Retina (tissue), 1 donor: ENCODE data around the gene KLHL11.
"Not testable (repeated sequence)": the region's sequence is repeated elsewhere in the genome, so short reads cannot be mapped to it uniquely, and the experiment has no call there.

Source experiments
- DNase-seq: peaks from one replicate; pipeline ENCODE4 v3.0.0-alpha.2; 2016

The KLHL11 gene

DNA sequence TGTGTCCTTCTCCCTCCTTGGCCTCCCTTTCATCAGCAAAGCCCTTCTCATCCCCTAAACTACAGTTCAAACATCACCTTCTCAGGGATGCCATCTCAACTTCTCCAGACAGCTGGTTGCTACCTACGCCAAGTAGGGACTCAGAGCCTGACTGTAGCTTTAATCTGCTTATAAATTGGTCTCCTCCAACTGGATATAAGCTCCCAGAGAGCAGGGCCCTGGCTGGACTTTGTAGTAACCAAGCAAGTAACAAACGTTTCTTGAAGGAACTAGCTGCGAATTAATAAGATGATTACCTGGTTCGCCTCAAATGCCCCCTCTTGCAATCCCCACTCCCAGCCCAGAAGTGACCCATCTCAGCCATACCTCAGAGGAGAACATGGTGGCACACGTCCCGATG is 17.5 kb upstream of the KLHL11 start:
- DNase-seq = no peak

DNA sequence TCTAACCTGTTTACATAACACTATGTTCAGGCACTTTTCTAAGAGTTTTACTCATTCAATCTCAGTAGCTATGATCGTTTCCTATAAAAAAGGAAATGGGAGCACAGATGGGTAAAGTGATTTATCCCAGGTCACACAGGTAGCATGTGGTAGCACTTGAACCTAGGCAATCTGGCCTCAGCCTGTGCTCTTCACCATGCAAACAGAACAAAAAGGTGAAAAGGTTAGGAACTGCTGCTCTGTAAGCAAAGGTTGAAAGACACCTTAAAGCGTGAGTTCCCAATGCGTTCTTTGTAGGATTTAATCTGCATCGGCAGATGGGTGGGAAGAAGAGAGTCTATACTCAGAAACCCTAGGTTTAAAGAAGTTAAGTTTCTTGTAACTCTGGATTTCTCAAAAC is 14.9 kb upstream of the KLHL11 start:
- DNase-seq = no peak

DNA sequence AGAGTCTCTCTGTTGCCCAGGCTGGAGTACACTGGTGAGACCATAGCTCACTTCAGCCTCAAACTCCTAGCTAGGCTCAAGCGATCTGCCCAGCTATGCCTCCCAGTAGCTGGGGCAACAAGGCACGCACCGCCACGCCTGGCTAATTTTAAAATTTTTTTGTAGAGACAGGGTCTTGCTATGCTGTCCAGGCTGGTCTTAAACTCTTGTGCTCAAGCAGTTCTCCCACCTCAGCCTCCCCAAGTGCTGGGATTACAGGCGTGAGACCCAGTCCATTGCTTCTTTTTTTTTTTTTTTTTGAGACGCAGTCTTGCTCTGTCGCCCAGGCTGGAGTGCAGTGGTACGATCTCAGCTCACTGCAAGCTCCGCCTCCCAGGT is 9.1 kb upstream of the KLHL11 start:
- not testable (repeated sequence) for DNase-seq

DNA sequence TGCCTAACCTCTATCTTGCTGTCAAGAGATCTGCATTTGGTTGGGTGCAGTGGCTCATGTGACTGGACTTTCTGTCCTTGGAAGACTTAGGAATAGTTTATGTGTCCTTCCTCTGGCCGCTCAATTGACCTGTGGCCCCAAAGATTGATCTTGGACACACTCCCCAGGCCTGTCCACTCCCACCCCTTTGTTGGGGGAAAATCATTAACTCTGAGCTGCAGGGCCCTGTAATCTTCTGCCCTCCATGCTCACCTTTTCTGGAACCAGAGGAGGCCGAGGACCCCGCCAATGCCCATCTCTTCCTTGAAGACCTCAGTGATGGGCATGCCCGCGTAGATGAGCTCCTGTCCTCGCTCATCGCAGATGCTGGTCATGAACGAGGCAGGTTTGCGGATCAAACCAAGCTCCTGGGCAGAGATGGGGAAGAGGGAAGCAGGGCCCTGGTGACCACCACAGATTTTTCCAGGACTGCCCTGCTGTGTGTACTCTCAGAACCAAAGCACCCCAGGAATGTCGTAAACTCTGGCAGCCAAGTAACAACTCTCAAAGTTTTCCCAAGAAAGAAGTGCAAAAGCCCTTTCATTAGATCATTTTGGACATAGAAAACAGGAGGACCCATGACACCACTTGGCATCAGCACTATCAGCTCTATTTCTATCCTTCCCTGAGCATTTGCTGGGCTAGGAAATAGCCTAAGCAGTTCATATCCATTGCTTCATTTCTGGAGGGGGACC is 8.5 kb upstream of the KLHL11 start:
- DNase-seq = no peak

DNA sequence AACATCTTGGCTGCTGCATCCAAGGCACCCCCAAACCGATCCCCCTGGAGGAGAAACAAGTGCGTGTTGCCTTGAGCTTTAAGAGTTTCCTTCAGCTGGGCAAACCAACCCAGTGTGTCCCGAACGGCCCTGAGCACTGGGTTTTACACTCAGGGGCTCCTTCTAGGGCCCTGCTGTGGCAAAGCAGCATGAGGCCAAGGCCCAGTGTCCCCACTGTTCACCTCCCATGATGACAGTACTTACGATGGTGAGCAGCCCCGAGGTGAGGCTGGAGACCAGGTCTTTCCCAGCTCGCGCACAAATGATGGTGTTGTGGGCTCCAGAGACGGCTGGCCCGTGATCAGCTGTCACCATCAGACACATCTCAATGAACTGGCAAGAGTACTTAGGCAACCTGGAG is 6.6 kb upstream of the KLHL11 start:
- no peak for DNase-seq

DNA sequence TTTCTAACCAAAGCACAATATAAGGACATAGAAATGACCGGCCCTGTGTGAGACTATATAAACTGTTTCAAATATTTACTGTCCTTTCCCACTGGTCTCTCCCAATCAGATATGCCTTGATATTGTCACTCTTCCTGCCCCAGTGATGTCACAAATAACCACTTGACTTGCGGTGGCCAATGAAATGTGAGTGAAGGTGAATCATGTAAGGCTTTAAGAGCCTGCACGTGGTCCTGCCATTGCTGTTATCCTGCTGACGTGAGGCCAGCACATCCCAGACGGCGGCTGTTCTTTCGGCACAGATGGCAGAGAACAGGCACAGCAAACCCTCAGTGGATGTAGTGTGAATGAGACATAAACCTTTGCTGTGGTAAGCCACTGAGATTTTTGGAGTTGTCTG is 5.4 kb upstream of the KLHL11 start:
- no peak for DNase-seq

DNA sequence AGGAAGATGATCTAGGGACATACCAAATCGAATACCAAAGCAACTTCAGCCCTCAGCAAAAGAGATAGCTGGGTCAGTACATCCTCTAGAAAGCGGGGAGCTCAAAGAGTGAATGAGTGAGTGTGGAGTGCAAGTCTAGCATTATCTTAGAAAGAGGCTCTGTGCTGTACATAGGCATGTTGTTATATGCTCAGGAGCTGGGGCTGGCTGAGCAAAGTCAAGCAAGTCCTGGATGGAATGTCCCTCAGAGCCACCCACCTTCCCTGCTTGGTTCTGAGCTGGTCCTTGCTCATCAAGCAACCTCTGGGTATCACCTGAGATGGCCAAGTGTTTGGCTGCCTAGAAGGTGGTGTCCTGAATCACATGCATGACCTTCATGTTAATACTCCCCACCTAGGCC is 4.9 kb upstream of the KLHL11 start:
- no peak for DNase-seq

DNA sequence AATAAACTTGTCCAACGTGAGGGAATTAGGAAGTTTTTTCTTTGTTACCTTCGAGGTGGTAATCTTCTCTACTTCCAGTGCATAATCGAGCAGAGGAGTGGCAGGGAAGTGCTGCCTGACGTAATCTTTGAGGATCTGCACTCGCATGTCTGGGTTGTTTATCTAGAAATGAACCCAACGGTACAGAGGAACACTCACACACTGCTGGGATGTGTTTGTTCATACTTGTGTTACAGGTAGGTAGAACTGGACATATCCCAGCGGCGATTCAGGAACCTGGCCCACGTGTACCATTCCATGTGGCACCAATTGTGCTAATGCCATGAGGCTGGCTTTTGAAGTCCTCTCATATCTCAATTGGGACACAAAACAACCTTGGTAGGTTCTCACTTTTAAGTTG is 4.2 kb upstream of the KLHL11 start:
- no peak for DNase-seq

DNA sequence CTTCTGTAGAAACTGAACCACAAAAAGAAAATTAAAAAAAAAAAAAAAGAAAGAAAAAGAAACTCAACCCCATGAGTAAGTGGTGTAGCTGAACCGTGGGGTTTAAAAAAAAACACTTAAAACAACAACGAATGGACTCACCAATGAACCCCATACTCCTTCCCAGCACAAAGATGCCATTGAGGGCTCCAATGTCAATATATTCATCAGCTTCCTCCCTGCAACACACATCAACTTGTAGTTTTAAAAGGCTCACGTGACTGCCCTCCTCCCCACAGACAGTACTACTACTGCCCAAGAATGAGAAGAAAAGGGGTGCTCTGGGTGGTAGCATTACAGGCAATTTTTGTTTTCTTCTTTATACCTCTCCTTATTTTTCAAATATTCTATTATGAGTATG is 3.3 kb upstream of the KLHL11 start:
- DNase-seq = no peak

DNA sequence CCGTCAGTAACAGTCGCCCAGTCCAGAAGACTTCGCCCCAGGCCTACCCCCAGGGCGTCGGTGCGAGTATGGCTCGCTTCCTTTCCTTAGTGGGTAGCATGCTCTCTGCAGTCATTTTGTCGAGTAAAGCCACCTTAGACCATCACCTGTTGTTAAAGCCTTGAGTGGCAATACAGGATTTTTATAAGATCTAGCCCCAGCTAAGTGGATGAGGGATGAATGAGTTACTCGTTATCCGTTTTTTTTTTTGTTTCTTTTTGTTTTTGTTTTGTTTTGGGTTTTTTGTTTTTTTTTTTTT is 322 bp upstream of the KLHL11 start:
- DNase-seq = no peak

DNA sequence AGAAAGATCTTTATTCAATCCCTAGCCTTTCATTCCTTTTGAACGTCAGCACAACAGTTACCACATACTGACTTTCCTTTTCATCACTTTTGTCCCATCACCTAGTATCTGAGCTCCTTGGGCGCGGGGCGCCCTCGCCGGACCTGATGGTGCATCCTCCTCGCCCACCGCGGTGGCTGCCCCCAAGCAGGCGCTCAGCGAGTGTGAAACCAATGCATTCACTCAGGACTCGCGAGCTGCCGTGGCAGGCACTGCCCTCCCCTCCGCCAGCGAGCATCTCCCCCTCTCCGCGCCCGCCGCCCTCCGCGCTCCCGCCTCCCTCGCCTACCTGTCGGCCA is 756 bp downstream of the KLHL11 start:
- no peak for DNase-seq

DNA sequence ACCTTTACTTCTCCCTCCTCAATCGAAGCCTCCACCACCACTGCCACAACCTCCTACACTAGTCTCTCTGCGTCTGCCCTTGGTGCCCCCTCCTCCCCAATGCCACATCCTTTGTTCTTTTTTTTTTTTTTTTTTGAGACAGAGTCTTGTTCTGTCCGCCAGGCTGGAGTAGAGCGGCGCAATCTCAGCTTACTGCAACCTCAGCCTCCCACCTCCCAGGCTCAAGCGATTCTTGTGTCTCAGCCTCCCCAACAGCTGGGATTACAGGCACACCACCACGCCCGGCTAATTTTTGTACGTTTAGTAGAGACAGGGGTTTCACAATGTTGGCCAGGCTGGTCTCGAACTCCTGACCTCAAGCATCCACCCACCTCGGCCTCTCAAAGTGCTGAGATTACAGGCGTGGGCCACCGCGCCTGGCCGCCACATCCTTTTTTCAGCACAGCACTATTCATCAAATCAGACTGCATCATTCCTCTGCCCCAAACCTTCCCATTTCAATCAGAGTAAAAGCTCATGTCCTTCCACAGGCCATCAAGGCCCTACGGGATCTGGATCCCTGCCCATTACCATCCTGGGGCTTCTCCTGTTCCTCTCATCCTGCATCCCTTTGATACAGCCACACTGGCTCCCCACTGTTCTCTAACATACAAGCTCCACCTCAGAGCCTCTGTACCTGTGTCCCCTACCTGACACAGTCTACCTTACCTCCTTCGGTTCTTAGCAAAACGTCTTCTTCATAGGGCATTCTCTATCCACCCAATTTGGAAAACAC is 2.0 kb downstream of the KLHL11 start:
- DNase-seq = peak; percentile 12

DNA sequence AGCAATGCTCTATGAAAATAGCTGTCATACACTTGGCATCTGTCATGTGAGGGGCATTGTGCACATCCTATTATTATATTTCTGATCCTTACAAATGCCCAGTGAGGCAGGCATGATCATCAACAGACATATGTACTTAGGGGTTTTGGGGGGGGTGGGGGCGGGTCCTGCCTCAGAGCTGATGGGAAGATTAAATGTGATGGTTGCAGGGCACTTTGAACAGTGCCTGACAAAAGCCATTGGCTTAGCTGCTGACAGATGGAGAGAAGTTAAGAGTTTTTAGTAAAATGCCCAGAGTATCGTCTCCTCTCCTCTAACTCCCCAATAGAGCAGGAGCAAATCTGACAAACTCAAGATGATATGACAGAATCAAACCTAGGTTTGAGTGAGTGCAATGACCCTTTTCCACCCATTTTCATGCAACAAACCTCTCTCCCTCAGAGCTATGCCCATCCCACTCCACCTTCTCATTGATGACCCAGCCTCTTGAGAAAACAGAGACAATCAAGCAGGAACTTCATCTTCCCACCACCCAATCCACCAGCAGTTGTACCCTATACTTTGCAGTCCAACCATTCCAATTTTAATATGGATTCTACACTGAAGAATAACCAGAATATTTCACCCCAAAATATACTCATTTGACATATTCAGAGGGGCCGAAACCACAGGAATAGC is 4.8 kb downstream of the KLHL11 start:
- no peak for DNase-seq

DNA sequence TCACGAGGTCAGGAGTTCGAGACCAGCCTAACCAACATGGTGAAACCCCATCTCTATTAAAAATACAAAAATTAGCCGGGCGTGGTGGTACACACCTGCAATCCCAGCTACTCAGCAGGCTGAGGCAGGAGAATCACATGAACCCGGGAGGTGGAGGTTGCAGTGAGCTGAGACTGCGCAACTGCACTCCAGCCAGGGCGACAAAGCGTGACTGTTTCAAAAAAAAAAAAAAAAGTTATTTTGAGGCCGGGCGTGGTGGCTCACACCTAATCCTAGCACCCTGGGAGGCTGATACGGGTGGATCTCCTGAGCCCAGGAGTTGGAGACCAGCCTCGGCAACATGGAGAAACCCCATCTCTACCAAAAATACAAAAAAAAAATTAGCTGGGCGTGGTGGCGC is 13.8 kb downstream of the KLHL11 start:
- DNase-seq = not testable (repeated sequence)

DNA sequence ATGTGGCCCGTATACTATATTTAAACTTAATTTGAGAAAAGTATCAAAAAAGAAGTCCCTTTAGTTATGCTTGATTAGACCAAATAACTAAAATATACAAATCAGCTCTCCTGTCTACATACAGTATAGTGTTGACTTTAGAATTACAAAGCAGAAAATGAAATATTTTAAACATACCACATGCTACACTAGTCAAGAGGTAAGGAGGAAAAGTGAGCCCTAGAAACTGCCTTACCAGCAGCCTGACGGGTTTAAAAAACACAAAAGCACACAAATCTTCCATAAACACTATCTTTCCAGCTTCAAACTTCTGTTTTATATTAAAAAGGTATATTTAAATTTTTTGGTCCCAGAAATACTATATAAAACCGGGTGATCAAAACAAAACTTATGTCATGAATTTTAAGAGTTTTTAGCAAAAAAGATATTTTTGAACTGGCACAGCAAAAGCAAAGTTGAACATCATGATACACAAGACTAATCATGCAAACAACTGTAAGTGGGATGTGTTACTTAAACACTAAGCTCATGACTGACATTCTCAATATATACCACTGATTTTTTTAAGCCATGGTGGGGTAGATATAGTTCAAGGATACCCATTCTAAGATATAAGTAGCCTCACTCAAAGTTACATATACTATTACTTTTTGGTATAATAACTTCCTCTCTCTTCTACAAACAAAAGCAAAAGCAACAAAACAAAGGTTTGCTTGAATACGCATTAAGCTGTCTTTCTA is 15.8 kb downstream of the KLHL11 start:
- DNase-seq = no peak

DNA sequence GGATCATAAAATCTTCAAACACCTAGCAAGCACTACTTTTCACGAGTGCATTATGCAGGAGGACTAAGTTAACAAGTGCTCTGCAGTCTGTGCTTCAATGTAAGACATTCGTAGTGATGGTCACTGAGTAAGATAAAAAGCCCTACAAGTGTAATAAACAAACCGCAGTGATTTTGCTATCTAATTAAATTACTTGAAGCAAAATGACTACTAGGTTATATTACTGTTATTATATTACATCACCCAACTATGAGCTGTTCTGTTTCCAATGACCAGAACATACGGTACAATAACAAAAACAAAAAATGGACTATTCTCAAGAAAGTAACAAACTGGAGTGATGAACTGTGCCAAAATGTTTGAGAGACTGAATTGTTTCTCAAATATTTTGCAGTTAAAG is 16.4 kb downstream of the KLHL11 start:
- DNase-seq = no peak

DNA sequence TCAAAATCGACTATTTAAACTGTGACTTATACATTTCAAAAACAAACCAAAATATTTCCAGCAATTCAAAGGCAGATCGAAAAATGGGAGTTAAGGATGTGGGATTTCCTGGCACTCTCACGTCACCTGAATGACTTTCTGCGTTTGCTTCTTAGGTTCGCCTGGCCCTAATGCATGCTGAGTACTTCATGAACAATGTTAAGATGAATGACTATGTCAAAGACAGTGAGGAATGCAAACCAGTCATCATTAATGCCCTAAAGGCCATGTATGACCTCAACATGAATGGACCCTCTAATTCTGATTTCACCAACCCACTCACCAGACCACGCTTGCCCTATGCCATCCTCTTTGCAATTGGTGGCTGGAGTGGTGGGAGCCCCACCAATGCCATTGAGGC is 20.3 kb downstream of the KLHL11 start:
- DNase-seq = no peak

DNA sequence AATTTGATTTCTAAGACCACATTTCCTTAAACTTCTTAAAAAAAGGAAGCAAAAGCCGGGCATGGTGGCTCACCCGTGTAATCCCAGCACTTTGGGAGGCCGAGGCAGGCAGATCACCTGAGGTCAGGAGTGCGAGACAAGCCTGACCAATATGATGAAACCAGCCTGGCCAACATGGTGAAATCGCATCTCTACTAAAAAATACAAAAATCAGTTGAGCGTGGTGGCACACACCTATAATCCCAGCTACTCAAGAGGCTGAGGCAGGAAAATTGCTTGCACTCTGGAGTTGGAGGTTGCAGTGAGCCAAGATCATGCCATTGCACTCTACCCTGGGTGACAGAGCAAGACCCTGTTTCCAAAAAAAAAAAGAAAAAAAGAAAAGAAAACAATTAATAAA is 24.4 kb downstream of the KLHL11 start:
- DNase-seq = not testable (repeated sequence)

DNA sequence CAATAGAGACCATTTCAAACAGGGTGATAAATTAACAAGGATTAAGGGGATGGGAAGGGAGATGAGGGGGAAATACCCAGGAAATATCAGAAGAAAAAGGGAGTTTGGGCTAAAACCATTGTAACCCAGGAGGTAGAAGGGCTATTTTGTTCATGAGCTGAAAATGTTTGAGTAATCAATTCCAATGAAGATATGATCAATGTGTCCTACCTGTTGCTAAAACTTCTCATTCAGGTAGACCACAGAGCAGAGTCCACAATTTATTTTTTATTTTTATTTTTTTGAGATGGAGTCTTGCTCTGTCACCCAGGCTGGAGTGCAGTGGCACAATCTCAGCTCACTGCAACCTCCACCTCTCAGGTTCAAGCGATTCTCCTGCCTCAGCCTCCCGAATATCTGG is 25.8 kb downstream of the KLHL11 start:
- DNase-seq = not testable (repeated sequence)

DNA sequence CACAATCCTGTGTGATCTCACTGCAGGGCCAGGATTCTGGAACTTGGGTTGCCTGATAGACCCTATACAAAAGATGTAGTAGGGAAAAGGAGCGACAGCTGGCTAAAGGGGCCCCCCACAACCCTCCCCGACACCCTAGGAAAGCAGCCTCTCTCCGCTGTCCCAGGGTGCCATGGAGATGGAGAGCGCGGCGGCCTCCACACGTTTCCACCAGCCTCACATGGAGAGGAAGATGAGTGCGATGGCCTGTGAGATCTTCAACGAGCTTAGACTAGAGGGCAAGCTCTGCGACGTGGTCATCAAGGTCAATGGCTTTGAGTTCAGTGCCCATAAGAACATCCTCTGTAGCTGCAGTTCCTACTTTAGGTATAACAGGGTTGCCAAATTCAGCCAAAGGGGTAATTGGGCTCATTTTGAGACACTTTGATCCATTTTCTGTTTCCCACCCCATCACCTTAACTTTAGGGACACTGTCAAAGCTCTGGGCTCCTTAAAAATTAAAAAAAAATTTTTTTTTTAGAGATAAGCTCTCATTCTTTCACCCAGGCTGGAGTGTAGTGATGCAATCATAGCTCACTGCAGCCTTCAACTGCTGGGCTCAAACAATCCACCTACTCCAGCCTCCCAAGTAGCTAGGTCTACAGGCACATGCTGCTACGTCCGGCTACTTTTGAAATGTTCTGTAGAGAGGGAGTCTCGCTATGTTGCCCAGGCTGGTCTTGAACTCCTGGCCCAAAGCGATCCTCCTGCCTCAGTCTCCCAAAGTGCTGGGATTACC is 27.3 kb downstream of the KLHL11 start, which contains the start of gene KLHL10:
Gene KLHL10, plus strand, starts transcription at position 65 of the 778 bp plus-strand sequence. Its CDS starts 108 bp downstream, at position 173.
- no peak for DNase-seq

DNA sequence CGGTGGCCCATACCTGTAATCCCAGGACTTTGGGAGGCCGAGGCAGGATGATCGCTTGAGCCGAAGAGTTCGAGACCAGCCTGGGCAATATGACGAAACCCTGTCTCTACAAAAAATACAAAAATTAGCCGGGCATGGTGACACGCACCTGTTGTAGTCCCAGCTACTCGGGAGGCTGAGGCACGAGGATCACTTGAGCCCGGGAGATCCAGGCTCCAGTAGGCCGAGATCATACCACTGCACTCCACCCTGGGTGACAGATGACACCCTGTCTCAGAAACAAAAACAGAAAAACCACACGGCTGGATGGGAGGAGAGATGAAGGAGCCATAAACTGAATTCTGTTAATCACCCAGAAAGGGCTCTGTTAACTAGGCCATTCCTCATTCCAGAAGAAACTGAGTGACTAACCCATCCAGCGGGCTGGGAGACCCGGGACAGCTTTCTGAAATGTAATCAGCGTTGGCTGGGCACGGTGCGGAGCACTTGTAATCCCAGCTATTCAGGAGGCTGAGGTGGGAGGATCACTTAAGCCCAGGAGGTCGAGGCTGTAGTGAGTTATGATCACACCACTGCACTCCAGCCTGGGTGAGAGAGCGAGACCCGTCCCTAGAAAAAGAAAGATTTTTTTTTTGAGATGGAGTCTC is 28.6 kb downstream of the KLHL11 start:
- DNase-seq = no peak
